ENCODE measurements around the gene KDM4D.

The KDM4D gene

GRCh38 chr11:94938095-94939055 is 35.1 kb upstream of the KDM4D start:
- TF ChIP-seq, protein P1, sequence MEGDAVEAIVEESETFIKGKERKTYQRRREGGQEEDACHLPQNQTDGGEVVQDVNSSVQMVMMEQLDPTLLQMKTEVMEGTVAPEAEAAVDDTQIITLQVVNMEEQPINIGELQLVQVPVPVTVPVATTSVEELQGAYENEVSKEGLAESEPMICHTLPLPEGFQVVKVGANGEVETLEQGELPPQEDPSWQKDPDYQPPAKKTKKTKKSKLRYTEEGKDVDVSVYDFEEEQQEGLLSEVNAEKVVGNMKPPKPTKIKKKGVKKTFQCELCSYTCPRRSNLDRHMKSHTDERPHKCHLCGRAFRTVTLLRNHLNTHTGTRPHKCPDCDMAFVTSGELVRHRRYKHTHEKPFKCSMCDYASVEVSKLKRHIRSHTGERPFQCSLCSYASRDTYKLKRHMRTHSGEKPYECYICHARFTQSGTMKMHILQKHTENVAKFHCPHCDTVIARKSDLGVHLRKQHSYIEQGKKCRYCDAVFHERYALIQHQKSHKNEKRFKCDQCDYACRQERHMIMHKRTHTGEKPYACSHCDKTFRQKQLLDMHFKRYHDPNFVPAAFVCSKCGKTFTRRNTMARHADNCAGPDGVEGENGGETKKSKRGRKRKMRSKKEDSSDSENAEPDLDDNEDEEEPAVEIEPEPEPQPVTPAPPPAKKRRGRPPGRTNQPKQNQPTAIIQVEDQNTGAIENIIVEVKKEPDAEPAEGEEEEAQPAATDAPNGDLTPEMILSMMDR (IDR thresholded peaks at IDR 0.05; ENCODE audit: borderline replicate concordance, control extremely low read depth, extremely low read depth, insufficient read depth, missing control alignments): no peak
- DNase-seq (ENCODE audit: low spot score): no peak
- in situ Hi-C loops (cut with MboI; ENCODE audit: low sequenced_read_pairs, unreplicated experiment): no loop called here

- in situ Hi-C loops (cut with MboI; ENCODE audit: low sequenced_read_pairs, unreplicated experiment): no loop called here
- no peak for DNase-seq (ENCODE audit: low spot score)
- TF ChIP-seq, protein P1 (IDR thresholded peaks at IDR 0.05; ENCODE audit: borderline replicate concordance, control extremely low read depth, extremely low read depth, insufficient read depth, missing control alignments): no peak
These were observed 34.2 kb upstream of the KDM4D start for GRCh38 chr11:94939346-94939745.

GRCh38 chr11:94941131-94941530 is 32.4 kb upstream of the KDM4D start:
- DNase-seq (ENCODE audit: low spot score): no peak
- TF ChIP-seq, protein P1 (IDR thresholded peaks at IDR 0.05; ENCODE audit: borderline replicate concordance, control extremely low read depth, extremely low read depth, insufficient read depth, missing control alignments): no peak
- in situ Hi-C loops (cut with MboI; ENCODE audit: low sequenced_read_pairs, unreplicated experiment): no loop called here

DNA sequence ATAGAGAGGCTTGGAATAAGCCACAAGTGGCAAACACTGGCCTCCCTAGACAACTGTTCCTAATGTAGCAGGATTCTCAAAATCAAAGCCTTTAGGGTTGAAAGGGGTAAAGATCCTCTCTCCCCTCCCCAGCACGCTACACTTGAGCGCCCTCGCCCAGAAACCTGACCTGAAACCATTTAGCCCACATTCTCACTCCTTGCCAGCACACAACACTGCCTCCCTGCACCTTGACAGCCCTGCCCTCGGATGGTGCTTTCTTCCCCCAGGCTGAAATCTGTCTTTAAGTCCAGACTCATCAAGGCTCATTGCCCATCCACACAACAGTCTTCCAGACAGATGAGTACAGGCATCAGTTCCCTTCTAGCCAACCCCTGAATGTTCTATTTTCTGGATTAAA is 26.7 kb upstream of the KDM4D start:
- no peak for DNase-seq (ENCODE audit: low spot score)
- in situ Hi-C loops (cut with MboI; ENCODE audit: low sequenced_read_pairs, unreplicated experiment): no loop called here
- TF ChIP-seq, protein P1 (IDR thresholded peaks at IDR 0.05; ENCODE audit: borderline replicate concordance, control extremely low read depth, extremely low read depth, insufficient read depth, missing control alignments): no peak

GRCh38 chr11:94948070-94948617 is 25.4 kb upstream of the KDM4D start:
- in situ Hi-C loops (cut with MboI; ENCODE audit: low sequenced_read_pairs, unreplicated experiment): no loop called here
- no peak for DNase-seq (ENCODE audit: low spot score)
- TF ChIP-seq, protein P1 (IDR thresholded peaks at IDR 0.05; ENCODE audit: borderline replicate concordance, control extremely low read depth, extremely low read depth, insufficient read depth, missing control alignments): no peak

- no peak for DNase-seq (ENCODE audit: low spot score)
- TF ChIP-seq, protein P1 (IDR thresholded peaks at IDR 0.05; ENCODE audit: borderline replicate concordance, control extremely low read depth, extremely low read depth, insufficient read depth, missing control alignments): no peak
- in situ Hi-C loops (cut with MboI; ENCODE audit: low sequenced_read_pairs, unreplicated experiment): no loop called here
These were observed 18.8 kb upstream of the KDM4D start for GRCh38 chr11:94954753-94955152.
